Bronchial epithelial cell (primary cell): Measurements from ENCODE around the gene SAMD1. TPM values are rescaled to one million over a fixed set of nuclear protein-coding genes. Genes with fewer than 3 reads are reported as not detected.

Experiments
- DNase-seq: peaks from one replicate; pipeline ENCODE4 v3.0.0-alpha.2; 2010; ENCODE audit warnings: low read depth
- FAIRE-seq: peaks from 2 replicates; lab custom pipeline; 2011; peaks lifted over from hg19 to GRCh38; lab: Jason Lieb, UNC
- H3K27me3 ChIP-seq: 2 replicates; pipeline ENCODE4 v1.5.1; 2011; ENCODE audit warnings: low read length; ENCODE audit not compliant: control insufficient read depth, insufficient read depth
- H3K36me3 ChIP-seq: 2 replicates; pipeline ENCODE4 v1.5.1; 2011; ENCODE audit warnings: low read length; ENCODE audit not compliant: control insufficient read depth, insufficient read depth
- H3K4me3 ChIP-seq: 2 replicates; pipeline ENCODE4 v1.5.1; 2011; ENCODE audit warnings: mild to moderate bottlenecking, low read depth, low read length, control low read depth
- total RNA-seq: library from RNA; depleted of rRNA; stranded (reverse); fragments of >200 nt; gene quantifications from 2 replicates; pipeline ENCODE4 v1.2.1, GENCODE V29; 2014
- TF ChIP-seq, protein P1 (sequence below): IDR thresholded peaks from 2 replicates; pipeline ENCODE4 v1.5.1; 2011; ENCODE audit warnings: mild to moderate bottlenecking, moderate library complexity, low read length, control low read depth, inconsistent platforms; ENCODE audit not compliant: insufficient read depth, severe bottlenecking

SAMD1 gene
- total RNA-seq, 1 donor from 2014 or later = 16.8 TPM

DNA sequence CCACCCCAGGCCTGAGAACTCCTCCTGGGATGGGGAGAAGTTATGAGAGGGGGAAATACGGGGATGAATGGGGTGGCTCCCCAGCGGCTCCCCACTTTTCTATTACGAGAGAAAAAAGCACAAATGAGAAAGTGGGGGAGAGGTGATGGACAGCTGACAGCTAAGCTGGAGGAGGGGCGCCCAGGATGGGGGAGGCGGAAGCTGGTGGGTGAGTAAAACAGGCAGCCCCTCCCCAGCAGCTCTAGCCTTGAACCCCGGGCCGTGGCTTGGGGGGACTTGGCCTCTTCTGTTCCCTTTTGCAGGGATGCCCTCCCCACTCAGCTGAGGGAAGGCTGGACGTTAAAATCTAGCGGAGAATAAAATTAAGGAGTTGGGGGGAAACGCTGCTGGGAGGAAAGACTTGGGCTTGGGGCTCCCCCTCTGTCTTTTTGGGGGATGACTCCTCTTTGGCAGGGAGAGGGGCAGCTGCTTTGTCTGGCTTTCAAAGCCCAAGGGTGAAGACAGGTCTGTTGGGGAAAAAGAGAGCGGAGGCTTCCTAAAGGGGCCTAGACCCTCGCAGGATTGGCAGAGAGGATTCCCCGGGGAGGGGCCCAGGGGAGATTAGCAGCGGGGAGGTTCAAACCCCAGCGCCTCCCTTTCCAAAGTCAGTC, 1.4 kb upstream of the SAMD1 start:
- DNase-seq = no peak
- Histone ChIP-seq H3K4me3 (peak overlapping the region; percentile 54), H3K36me3 (peaks cover 9% of the 10 kb centered on the region), H3K27me3 (no peaks in the 10 kb centered on the region)
- FAIRE-seq = no peak
- TF ChIP-seq, protein P1, sequence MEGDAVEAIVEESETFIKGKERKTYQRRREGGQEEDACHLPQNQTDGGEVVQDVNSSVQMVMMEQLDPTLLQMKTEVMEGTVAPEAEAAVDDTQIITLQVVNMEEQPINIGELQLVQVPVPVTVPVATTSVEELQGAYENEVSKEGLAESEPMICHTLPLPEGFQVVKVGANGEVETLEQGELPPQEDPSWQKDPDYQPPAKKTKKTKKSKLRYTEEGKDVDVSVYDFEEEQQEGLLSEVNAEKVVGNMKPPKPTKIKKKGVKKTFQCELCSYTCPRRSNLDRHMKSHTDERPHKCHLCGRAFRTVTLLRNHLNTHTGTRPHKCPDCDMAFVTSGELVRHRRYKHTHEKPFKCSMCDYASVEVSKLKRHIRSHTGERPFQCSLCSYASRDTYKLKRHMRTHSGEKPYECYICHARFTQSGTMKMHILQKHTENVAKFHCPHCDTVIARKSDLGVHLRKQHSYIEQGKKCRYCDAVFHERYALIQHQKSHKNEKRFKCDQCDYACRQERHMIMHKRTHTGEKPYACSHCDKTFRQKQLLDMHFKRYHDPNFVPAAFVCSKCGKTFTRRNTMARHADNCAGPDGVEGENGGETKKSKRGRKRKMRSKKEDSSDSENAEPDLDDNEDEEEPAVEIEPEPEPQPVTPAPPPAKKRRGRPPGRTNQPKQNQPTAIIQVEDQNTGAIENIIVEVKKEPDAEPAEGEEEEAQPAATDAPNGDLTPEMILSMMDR = no peak

DNA sequence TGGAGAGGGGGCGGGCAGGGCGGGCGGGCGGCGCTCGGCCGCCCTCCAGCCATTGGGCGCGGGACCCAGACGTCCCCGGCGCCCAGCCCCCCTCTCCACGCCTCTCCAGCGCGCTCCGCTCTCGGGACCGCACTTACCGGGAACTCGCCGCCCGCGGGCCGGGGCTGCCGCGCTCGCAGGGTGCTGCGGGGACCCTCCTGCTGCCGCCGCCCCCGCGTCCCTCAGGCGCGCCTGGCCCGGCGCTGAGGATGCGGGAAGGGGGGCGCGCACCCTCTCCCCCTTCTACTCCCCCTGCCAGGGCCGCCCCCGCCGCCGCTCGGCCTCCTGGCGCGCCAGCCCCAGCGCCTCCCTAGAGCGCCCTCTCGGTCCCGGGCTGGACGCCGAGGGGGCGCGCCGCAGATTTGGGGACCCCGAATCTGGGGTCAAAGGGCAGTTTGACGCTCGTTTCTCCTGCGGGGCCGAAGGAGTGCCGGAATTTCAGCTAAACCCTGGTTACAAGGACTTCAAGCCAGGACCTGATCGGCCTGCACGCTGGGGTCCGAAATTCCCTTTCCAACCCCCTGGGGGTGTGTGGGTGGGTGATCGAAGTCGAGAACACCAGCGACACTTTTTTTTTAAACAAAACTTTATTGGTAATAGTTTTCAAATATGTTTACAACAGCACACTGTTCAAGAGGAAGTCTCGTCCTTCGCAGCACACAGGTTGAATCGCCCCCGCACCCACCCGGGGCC, 696 bp upstream of the SAMD1 start:
- H3K27me3 ChIP-seq = no peaks in the 10 kb centered on the region
- peak overlapping the region; percentile 54 for H3K4me3 ChIP-seq
- TF ChIP-seq, protein P1 = no peak
- H3K36me3 ChIP-seq = peaks cover 8% of the 10 kb centered on the region
- peak; percentile 51 for DNase-seq
- no peak for FAIRE-seq

DNA sequence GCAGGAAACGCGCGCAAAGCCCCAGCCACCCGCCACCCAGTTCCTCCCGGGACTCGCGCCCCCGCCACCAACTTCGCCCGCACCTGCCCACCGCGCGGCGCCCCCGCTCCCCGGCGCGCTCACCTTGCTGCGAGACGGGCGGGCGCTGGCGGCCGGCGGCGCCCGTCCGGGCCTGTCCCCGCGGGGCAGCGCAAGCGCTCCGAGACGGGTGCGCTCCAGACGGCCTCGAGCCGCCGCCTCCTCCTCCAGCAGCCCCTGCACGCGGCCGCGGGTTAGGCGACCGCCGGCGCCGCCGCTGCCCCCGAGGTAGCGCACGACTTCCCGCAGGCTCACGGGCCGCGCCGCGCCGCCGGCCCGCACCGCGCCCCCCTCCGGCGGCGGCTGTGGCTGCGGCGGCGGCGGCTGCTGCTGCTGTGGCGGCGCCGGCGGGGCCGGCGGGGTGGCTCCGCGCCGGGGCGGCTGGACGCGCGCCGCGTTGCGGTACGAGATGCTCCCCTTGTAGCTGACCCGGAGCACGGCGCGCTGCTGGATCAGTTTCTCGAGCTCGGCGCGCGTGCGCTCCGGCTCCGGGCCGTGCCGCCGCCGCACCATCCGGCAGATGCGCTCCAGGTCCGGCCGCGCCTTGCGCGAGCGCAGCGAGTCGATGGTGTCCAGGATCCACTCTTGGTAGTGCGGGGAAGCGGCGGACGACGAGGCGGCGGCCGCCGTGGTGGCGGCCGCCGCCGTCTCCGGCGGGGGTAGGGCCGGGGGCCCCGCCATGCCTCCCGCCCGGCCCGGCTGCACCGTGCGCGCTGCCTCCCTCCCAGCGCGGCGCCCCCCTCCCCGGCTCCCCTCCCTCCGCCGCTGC, 666 bp downstream of the SAMD1 start:
- no peak for DNase-seq
- TF ChIP-seq, protein P1 = no peak
- H3K36me3 ChIP-seq = peaks cover 8% of the 10 kb centered on the region
- H3K4me3 ChIP-seq = peak overlapping the region; percentile 54
- no peaks in the 10 kb centered on the region for H3K27me3 ChIP-seq
- no peak for FAIRE-seq

DNA sequence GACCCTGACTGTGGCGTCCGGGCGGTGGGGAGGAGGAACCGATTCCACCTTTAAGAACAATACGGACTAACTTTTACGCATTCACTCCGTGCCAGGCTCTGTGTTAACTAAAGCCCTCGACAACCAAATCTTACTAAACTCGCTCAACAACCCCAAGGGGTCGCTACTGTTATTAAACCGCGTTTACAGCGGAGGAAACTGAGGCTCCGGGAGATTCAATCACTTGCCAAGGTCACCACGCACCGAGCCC, 1.2 kb downstream of the SAMD1 start:
- Histone ChIP-seq H3K27me3 (no peaks in the 10 kb centered on the region), H3K4me3 (peak overlapping the region; percentile 54), H3K36me3 (peaks cover 8% of the 10 kb centered on the region)
- FAIRE-seq (no peak), DNase-seq (no peak)
- TF ChIP-seq, protein P1 = no peak

DNA sequence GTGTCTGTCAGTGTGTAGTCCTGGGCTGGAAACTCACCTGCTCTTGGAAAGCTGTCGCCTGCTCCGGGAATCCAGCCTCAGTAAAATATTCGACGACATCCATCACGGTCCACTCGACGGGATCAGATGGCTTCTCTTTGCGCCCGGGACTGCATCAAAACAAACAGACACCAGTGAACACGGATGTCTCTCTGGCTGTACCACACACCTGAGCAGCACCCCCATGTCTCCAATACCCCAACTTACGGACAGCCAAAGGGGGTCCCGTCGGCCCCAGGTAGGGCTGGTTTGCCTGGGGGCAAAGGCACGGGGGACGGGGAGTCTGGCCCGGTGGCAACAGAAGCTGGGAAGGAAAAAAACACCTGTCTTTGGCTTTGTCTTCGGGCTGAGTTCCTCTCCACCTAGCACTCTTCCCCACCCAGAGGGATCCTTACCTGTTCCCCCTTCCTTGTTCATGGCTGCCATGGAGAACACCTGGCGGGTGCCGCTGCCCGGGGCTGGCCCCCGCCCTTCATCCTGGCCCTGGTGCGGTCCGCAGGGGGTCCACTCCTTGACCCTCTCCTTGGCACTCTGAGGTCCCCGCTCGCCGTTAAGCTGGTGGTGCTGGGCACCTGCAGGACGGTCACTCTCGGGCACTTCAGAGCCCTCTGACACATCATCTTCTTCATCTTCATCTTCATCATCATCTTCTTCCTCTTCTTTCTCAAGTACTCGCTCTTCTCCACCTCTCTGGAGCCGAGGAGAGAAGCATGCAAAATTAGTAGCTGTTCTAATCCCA, 1.7 kb downstream of the SAMD1 start:
- FAIRE-seq (no peak), DNase-seq (no peak)
- no peaks in the 10 kb centered on the region for H3K27me3 ChIP-seq
- TF ChIP-seq, protein P1 = no peak
- peak overlapping the region; percentile 54 for H3K4me3 ChIP-seq
- peaks cover 8% of the 10 kb centered on the region for H3K36me3 ChIP-seq
